B cell (primary cell): Measurements from ENCODE around the gene TPST1. TPM values are rescaled to one million over a fixed set of nuclear protein-coding genes. Genes with fewer than 3 reads are reported as not detected.
"Not testable (repeated sequence)": the region's sequence is repeated elsewhere in the genome, so short reads cannot be mapped to it uniquely, and the experiment has no call there.

Experiments used
- ATAC-seq: fragments of 200-7000 bp; cut with Tn5 transposase; one replicate; pipeline ENCODE4 v1.10.0; 2021; ENCODE audit warnings: low read depth, mild to moderate bottlenecking, moderate number of reproducible peaks, moderate library complexity
- CTCF ChIA-PET: fragments of 350-600 bp; sonication (Branson Sonifier 250); formaldehyde crosslinking; loops from one replicate; lab custom pipeline; 2021; ENCODE audit warnings: antibody characterized with exemption, inconsistent platforms; lab: Charles Lee
- POLR2A ChIA-PET: fragments of 350-600 bp; sonication (Branson Sonifier 250); formaldehyde crosslinking; loops from one replicate; lab custom pipeline; 2021; ENCODE audit warnings: antibody characterized with exemption; lab: Charles Lee
- DNase-seq: peaks from one replicate; pipeline ENCODE4 v3.0.0; 2013
- H2AFZ ChIP-seq: 2 replicates; pipeline ENCODE4 v1.6.1; 2012; ENCODE audit warnings: mild to moderate bottlenecking, low read depth, low read length; ENCODE audit not compliant: insufficient read depth, poor library complexity, severe bottlenecking
- H3K27ac ChIP-seq, 2 donors: 1 replicate in 1 of 2; 2 replicates in 1 of 2; pipeline ENCODE4 v1.5.1; 2012 to 2013; ENCODE audit warnings: low read length in 2 of 2, mild to moderate bottlenecking in 2 of 2, moderate library complexity in 1 of 2
- H3K27me3 ChIP-seq, 4 experiments: fragments of 200-600 bp in 1 of 4; sonication (generic) in 1 of 4; replicated peaks in 1 of 4; 1 replicate in 2 of 4; 2 replicates in 2 of 4; pipeline versions ENCODE4 v1.6.1 to v1.7.0; 2013 to 2016; ENCODE audit warnings: low read length in 3 of 4, mild to moderate bottlenecking in 2 of 4, mixed read lengths in 1 of 4, moderate library complexity in 1 of 4; ENCODE audit not compliant: insufficient read depth in 4 of 4, control insufficient read depth in 3 of 4; ENCODE audit errors: control extremely low read depth in 1 of 4
- H3K36me3 ChIP-seq, 2 experiments: replicated peaks in 1 of 2; 1 replicate in 1 of 2; 2 replicates in 1 of 2; pipeline versions ENCODE4 v1.6.1 to v1.7.1; 2013; ENCODE audit warnings: low read length in 1 of 2; ENCODE audit not compliant: insufficient read depth in 2 of 2, control insufficient read depth in 1 of 2; ENCODE audit errors: control extremely low read depth in 1 of 2, extremely low read depth in 1 of 2
- H3K4me1 ChIP-seq, 2 donors: fragments of 200-600 bp in 1 of 2; sonication (generic) in 1 of 2; 1 replicate in 1 of 2; 2 replicates in 1 of 2; pipeline versions ENCODE4 v1.5.1 to v1.6.1; 2013 to 2017; ENCODE audit warnings: low read length in 2 of 2; ENCODE audit not compliant: control insufficient read depth in 2 of 2, insufficient read depth in 2 of 2
- H3K4me2 ChIP-seq: replicated peaks from 2 replicates; pipeline ENCODE3; 2012; ENCODE audit warnings: mild to moderate bottlenecking, low read depth, low read length; ENCODE audit not compliant: poor library complexity, severe bottlenecking
- H3K4me3 ChIP-seq, 5 experiments: fragments of 200-600 bp in 1 of 5; sonication (generic) in 1 of 5; 1 replicate in 3 of 5; 2 replicates in 2 of 5; pipeline versions ENCODE4 v1.5.1 to v1.7.0; 2011 to 2016; ENCODE audit warnings: low read length in 4 of 5, mild to moderate bottlenecking in 4 of 5, low read depth in 2 of 5, control low read depth in 1 of 5, moderate library complexity in 1 of 5; ENCODE audit not compliant: insufficient read depth in 1 of 5; ENCODE audit errors: control extremely low read depth in 1 of 5, extremely low read depth in 1 of 5
- H3K79me2 ChIP-seq: fragments of 200-600 bp; sonication (generic); one replicate; pipeline ENCODE4 v1.6.0; 2016; ENCODE audit warnings: low read length; ENCODE audit not compliant: control insufficient read depth, insufficient read depth
- H3K9ac ChIP-seq: fragments of 200-600 bp; sonication (generic); 2 replicates; pipeline ENCODE4 v1.6.1; 2017; ENCODE audit warnings: mild to moderate bottlenecking, low read length, moderate library complexity
- H3K9me3 ChIP-seq, 3 donors: one replicate each; pipeline versions ENCODE4 v1.6.1 to v1.7.1; 2013; ENCODE audit warnings: low read length in 2 of 3; ENCODE audit not compliant: control insufficient read depth in 2 of 3, insufficient read depth in 1 of 3; ENCODE audit errors: control extremely low read depth in 1 of 3
- H4K20me1 ChIP-seq: 2 replicates; pipeline ENCODE4 v1.6.0; 2012; ENCODE audit warnings: mild to moderate bottlenecking, low read length; ENCODE audit not compliant: insufficient read depth, control insufficient read depth, poor library complexity, severe bottlenecking
- H3K27ac Mint-ChIP-seq: one replicate; pipeline ENCODE4 v1.8.0; 2021; ENCODE audit warnings: mixed read lengths
- H3K27me3 Mint-ChIP-seq: one replicate; pipeline ENCODE4 v1.8.0; 2021; ENCODE audit warnings: mixed read lengths
- H3K4me1 Mint-ChIP-seq: one replicate; pipeline ENCODE4 v1.8.0; 2021; ENCODE audit warnings: mixed read lengths
- H3K4me3 Mint-ChIP-seq: one replicate; pipeline ENCODE4 v1.8.0; 2021; ENCODE audit warnings: mixed read lengths
- H3K9me3 Mint-ChIP-seq: one replicate; pipeline ENCODE4 v1.8.0; 2022; ENCODE audit warnings: mixed read lengths; ENCODE audit not compliant: insufficient read depth
- WGBS: methylation state at CpG from one replicate; pipeline ENCODE4 v1.1.5; 2013; ENCODE audit warnings: missing lambda C conversion rate; ENCODE audit not compliant: insufficient coverage; 5-methylcytosine and 5-hydroxymethylcytosine counted together
- intact Hi-C: fragments of 100-400 bp; cut with micrococcal nuclease; formaldehyde crosslinking; loops from one replicate; pipeline ENCODE4 v1.10.0; 2022
- polyA plus RNA-seq: library from polyadenylated mRNA; depleted of rRNA; stranded (reverse); fragments of >200 nt; gene quantifications from 2 replicates; pipeline ENCODE4 v1.2.3, GENCODE V29; 2012
- total RNA-seq, 2 donors: library from RNA; stranded (reverse); fragments of 120-200 nt in 1 of 2; gene quantifications; 1 replicate in 1 of 2; 2 replicates in 1 of 2; pipeline versions ENCODE4 v1.2.3 to v1.2.4, GENCODE V29; 2013 to 2022

Gene TPST1
- total and polyA plus RNA-seq, 2 donors (not counting 1 experiment from before 2014, with no cell fraction given): 13.0 to 17.0 TPM

DNA sequence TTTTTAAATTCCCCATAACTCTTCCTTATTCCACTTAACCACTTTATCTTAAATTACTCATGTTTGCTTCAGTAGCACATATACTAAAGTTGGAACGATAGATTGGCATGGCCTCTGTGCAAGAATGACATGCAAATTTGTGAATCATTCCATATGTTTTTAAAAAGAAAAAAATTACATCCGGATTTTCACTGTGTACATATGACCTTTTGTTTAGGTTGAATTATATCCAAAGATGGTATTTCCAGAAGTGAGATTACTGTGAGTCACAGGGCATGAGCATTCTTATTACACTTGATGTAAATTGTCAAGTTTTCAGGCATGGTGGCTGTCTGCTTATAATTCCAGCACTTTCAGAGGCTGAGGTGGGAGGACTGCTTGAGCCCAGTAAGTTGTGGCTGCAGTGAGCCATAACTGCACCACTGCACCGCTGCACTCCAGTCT lies 190.0 kb downstream of the TPST1 start:
- DNase-seq, intact Hi-C loops, H3K9me3 ChIP-seq, ATAC-seq, H3K9ac ChIP-seq, H3K27me3 ChIP-seq, H3K27me3 Mint-ChIP-seq, H3K27ac ChIP-seq, H3K27ac Mint-ChIP-seq, H3K4me2 ChIP-seq, POLR2A ChIA-PET, H3K36me3 ChIP-seq, H3K79me2 ChIP-seq, H3K4me3 ChIP-seq, H3K9me3 Mint-ChIP-seq, H3K4me3 Mint-ChIP-seq, H2AFZ ChIP-seq, H3K4me1 Mint-ChIP-seq, CTCF ChIA-PET, H4K20me1 ChIP-seq, H3K4me1 ChIP-seq: not testable (repeated sequence)
- WGBS: no CpG with 5 or more reads among the region's 3 CpGs

- ATAC-seq: not testable (repeated sequence)
These were observed 190.9 kb downstream of the TPST1 start for GRCh38 chr7:66396052-66396451.

GRCh38 chr7:66398841-66399240 lies 193.7 kb downstream of the TPST1 start:
- DNase-seq, H3K27ac ChIP-seq, H3K9me3 Mint-ChIP-seq, H3K4me1 Mint-ChIP-seq, intact Hi-C loops, H3K4me2 ChIP-seq, H4K20me1 ChIP-seq, H3K79me2 ChIP-seq, CTCF ChIA-PET, ATAC-seq, H3K4me3 Mint-ChIP-seq, POLR2A ChIA-PET, H3K4me3 ChIP-seq, H2AFZ ChIP-seq, H3K27ac Mint-ChIP-seq, H3K27me3 ChIP-seq, H3K27me3 Mint-ChIP-seq, H3K9ac ChIP-seq, H3K4me1 ChIP-seq: not testable (repeated sequence)
- peaks cover 0 to 13% of the 10 kb centered on the region in 2 experiments for H3K36me3 ChIP-seq
- H3K9me3 ChIP-seq: peaks cover 0 to 15% (median 0%) of the 10 kb centered on the region in 3 donors
- WGBS: 80% methylated on average over 1 of the region's 5 CpGs

More at GRCh38 chr7:66396052-66396451, 190.9 kb downstream of the TPST1 start:
- H2AFZ ChIP-seq, H3K4me3 ChIP-seq, H3K36me3 ChIP-seq, POLR2A ChIA-PET, H3K4me1 Mint-ChIP-seq, CTCF ChIA-PET, H3K79me2 ChIP-seq, H3K27me3 ChIP-seq, H3K4me2 ChIP-seq, H3K4me1 ChIP-seq, H3K9ac ChIP-seq, H3K27ac ChIP-seq, H3K27ac Mint-ChIP-seq, H3K9me3 ChIP-seq, DNase-seq, intact Hi-C loops, H3K4me3 Mint-ChIP-seq, H3K27me3 Mint-ChIP-seq, H4K20me1 ChIP-seq, H3K9me3 Mint-ChIP-seq: not testable (repeated sequence)
- WGBS: 96% methylated on average over 3 of the region's 3 CpGs
